HEK293 (cell line): ENCODE data around the gene PINLYP.

Experiments
- HOXD13 ChIP-seq: sonication (generic); formaldehyde crosslinking; IDR thresholded peaks from 2 replicates; pipeline ENCODE4 v1.8.0; 2022; ENCODE audit warnings: missing genetic modification reagents, borderline replicate concordance
- TCF7L2 ChIP-seq: IDR thresholded peaks from 2 replicates; pipeline ENCODE4 v1.6.1; 2011; ENCODE audit warnings: low read depth, mild to moderate bottlenecking, inconsistent platforms, low read length, moderate library complexity, borderline replicate concordance
- YY2 ChIP-seq: fragments of 450-650 bp; formaldehyde crosslinking; IDR thresholded peaks from 2 replicates; pipeline ENCODE4 v1.5.1; 2016; ENCODE audit warnings: missing biosample characterization, missing genetic modification characterization
- ZNF302 ChIP-seq: fragments of 450-650 bp; formaldehyde crosslinking; IDR thresholded peaks from 2 replicates; pipeline ENCODE4 v1.5.1; 2016; ENCODE audit warnings: missing biosample characterization, missing genetic modification characterization, low read depth
- ZNF324 ChIP-seq: fragments of 450-650 bp; formaldehyde crosslinking; IDR thresholded peaks from 2 replicates; pipeline ENCODE4 v1.5.1; 2016; ENCODE audit warnings: missing biosample characterization, missing genetic modification characterization
- ZNF510 ChIP-seq: fragments of 450-650 bp; formaldehyde crosslinking; IDR thresholded peaks from 2 replicates; pipeline ENCODE4 v1.5.1; 2018; ENCODE audit warnings: mild to moderate bottlenecking, missing genetic modification characterization, missing biosample characterization; ENCODE audit not compliant: insufficient replicate concordance
- ZNF571 ChIP-seq: fragments of 450-650 bp; formaldehyde crosslinking; IDR thresholded peaks from 2 replicates; pipeline ENCODE4 v1.5.0; 2017; ENCODE audit warnings: missing biosample characterization, missing genetic modification characterization
- TF ChIP-seq, protein P1 (sequence below): fragments of 450-650 bp; formaldehyde crosslinking; IDR thresholded peaks from 2 replicates; pipeline ENCODE4 v1.5.1; 2016; ENCODE audit warnings: missing biosample characterization, missing genetic modification characterization, low read depth
- TF ChIP-seq, protein P2 (sequence below): fragments of 450-650 bp; formaldehyde crosslinking; IDR thresholded peaks from 2 replicates; pipeline ENCODE4 v1.5.1; 2016; ENCODE audit warnings: missing biosample characterization, missing genetic modification characterization

DNA sequence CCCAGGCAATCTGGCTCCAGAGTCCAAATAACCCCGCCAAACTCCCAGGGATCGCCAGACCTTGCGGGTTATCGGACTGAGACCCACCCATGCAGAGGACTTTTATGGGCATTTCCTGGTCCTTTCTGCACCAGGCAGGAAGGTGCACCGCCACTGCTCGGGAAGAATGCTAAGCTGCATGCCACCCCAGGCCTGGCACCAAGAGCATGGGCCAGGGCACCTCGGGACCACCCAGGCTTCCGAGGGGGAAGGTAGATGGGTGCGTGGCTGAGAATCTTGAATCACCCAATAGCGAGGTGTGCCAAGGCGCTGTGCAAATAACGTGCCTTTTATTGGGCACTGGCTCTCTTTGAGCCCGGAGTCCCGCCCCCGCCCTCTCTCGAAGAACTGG is 43.0 kb upstream of the PINLYP start:
- TF ChIP-seq HOXD13 (CRISPR knock-in tag) (no peak), YY2 (tag by site-specific recombination) (no peak), TCF7L2 (no peak), ZNF510 (no peak), ZNF302 (no peak), ZNF571 (tag by site-specific recombination) (no peak), ZNF324 (tag by site-specific recombination) (no peak)
- TF ChIP-seq, protein P1, sequence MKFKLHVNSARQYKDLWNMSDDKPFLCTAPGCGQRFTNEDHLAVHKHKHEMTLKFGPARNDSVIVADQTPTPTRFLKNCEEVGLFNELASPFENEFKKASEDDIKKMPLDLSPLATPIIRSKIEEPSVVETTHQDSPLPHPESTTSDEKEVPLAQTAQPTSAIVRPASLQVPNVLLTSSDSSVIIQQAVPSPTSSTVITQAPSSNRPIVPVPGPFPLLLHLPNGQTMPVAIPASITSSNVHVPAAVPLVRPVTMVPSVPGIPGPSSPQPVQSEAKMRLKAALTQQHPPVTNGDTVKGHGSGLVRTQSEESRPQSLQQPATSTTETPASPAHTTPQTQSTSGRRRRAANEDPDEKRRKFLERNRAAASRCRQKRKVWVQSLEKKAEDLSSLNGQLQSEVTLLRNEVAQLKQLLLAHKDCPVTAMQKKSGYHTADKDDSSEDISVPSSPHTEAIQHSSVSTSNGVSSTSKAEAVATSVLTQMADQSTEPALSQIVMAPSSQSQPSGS (tag by site-specific recombination): no peak
- TF ChIP-seq, protein P2, sequence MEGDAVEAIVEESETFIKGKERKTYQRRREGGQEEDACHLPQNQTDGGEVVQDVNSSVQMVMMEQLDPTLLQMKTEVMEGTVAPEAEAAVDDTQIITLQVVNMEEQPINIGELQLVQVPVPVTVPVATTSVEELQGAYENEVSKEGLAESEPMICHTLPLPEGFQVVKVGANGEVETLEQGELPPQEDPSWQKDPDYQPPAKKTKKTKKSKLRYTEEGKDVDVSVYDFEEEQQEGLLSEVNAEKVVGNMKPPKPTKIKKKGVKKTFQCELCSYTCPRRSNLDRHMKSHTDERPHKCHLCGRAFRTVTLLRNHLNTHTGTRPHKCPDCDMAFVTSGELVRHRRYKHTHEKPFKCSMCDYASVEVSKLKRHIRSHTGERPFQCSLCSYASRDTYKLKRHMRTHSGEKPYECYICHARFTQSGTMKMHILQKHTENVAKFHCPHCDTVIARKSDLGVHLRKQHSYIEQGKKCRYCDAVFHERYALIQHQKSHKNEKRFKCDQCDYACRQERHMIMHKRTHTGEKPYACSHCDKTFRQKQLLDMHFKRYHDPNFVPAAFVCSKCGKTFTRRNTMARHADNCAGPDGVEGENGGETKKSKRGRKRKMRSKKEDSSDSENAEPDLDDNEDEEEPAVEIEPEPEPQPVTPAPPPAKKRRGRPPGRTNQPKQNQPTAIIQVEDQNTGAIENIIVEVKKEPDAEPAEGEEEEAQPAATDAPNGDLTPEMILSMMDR (tag by site-specific recombination): no peak
